Ovary (tissue), 3 donors: ENCODE results near the gene CIC.

ENCODE experiments used
- EP300 ChIP-seq: sonication (generic); formaldehyde crosslinking; IDR thresholded peaks from one replicate; pipeline ENCODE4 v1.6.1; 2017; ENCODE audit warnings: antibody characterized with exemption
- POLR2A ChIP-seq: fragments of 450-650 bp; IDR thresholded peaks from one replicate; pipeline ENCODE4 v1.6.1; 2017; ENCODE audit warnings: antibody characterized with exemption, mild to moderate bottlenecking, moderate library complexity
- TF ChIP-seq, protein P1 (sequence below), 3 donors: fragments of 450-650 bp in 2 of 3; fragments of 200-600 bp in 1 of 3; IDR thresholded peaks; one replicate each; pipeline versions ENCODE4 v1.5.1 to v1.8.0; 2016 to 2022; ENCODE audit warnings: antibody characterized with exemption in 3 of 3, mild to moderate bottlenecking in 1 of 3
- donor health status: DM: no; HTN: no; CAD: no.

DNA sequence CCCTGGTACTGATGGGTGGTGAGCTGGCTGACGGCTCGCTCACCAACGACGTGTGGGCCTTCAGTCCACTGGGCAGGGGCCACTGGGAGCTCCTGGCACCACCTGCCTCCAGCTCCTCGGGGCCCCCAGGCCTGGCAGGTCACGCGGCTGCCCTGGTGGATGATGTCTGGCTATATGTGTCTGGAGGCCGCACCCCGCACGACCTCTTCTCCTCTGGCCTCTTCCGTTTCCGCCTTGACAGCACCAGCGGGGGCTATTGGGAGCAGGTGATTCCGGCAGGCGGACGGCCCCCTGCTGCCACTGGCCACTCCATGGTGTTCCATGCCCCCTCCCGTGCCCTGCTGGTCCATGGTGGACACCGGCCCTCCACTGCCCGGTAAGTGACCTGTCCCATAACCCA lies 66.9 kb downstream of the CIC start:
- TF ChIP-seq, protein P1, sequence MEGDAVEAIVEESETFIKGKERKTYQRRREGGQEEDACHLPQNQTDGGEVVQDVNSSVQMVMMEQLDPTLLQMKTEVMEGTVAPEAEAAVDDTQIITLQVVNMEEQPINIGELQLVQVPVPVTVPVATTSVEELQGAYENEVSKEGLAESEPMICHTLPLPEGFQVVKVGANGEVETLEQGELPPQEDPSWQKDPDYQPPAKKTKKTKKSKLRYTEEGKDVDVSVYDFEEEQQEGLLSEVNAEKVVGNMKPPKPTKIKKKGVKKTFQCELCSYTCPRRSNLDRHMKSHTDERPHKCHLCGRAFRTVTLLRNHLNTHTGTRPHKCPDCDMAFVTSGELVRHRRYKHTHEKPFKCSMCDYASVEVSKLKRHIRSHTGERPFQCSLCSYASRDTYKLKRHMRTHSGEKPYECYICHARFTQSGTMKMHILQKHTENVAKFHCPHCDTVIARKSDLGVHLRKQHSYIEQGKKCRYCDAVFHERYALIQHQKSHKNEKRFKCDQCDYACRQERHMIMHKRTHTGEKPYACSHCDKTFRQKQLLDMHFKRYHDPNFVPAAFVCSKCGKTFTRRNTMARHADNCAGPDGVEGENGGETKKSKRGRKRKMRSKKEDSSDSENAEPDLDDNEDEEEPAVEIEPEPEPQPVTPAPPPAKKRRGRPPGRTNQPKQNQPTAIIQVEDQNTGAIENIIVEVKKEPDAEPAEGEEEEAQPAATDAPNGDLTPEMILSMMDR (IDR thresholded peaks at IDR 0.05), result no peak
- TF ChIP-seq POLR2A (no peak), EP300 (no peak)
